MM.1S (cell line): ENCODE results near the gene MAEA.

Experiments used
- DNase-seq: peaks from one replicate; pipeline ENCODE4 v3.0.0-alpha.2; 2015
- H2AFZ ChIP-seq: fragments of 300-600 bp; sonication (generic); 2 replicates; pipeline ENCODE4 v1.6.0; 2016; ENCODE audit warnings: antibody characterized with exemption, low read length
- H3F3A ChIP-seq: fragments of 300-600 bp; sonication (generic); 2 replicates; pipeline ENCODE4 v1.6.1; 2016; ENCODE audit warnings: mild to moderate bottlenecking, antibody characterized with exemption, low read length, moderate library complexity, mixed read lengths; ENCODE audit not compliant: insufficient read depth
- H3K27ac ChIP-seq: fragments of 300-600 bp; sonication (generic); 2 replicates; pipeline ENCODE4 v1.5.1; 2016; ENCODE audit warnings: mild to moderate bottlenecking, low read length
- H3K27me3 ChIP-seq: fragments of 300-600 bp; sonication (generic); replicated peaks from 2 replicates; pipeline ENCODE4 v1.6.0; 2016; ENCODE audit warnings: low read length; ENCODE audit not compliant: insufficient read depth
- H3K36me3 ChIP-seq: fragments of 300-600 bp; sonication (generic); replicated peaks from 2 replicates; pipeline ENCODE4 v1.6.1; 2016; ENCODE audit warnings: mild to moderate bottlenecking, low read length, mixed read lengths; ENCODE audit not compliant: insufficient read depth
- H3K4me1 ChIP-seq: fragments of 300-600 bp; sonication (generic); 2 replicates; pipeline ENCODE4 v1.6.1; 2016; ENCODE audit warnings: low read length, mixed read lengths
- H3K4me2 ChIP-seq: fragments of 300-600 bp; sonication (generic); 2 replicates; pipeline ENCODE4 v1.6.0; 2016; ENCODE audit warnings: low read depth, low read length
- H3K4me3 ChIP-seq: fragments of 300-600 bp; sonication (generic); 2 replicates; pipeline ENCODE4 v1.5.1; 2016; ENCODE audit warnings: low read length, mixed read lengths
- H3K79me2 ChIP-seq: fragments of 300-600 bp; sonication (generic); 2 replicates; pipeline ENCODE4 v1.6.1; 2016; ENCODE audit warnings: mixed run types, low read length, mixed read lengths
- H3K9ac ChIP-seq: fragments of 300-600 bp; sonication (generic); 2 replicates; pipeline ENCODE4 v1.6.1; 2016; ENCODE audit warnings: low read length, mixed read lengths
- H3K9me2 ChIP-seq: fragments of 300-600 bp; sonication (generic); replicated peaks from 2 replicates; pipeline ENCODE4 v1.6.1; 2016; ENCODE audit warnings: mild to moderate bottlenecking, low read length, mixed read lengths; ENCODE audit not compliant: insufficient read depth
- H3K9me3 ChIP-seq: fragments of 300-600 bp; sonication (generic); replicated peaks from 2 replicates; pipeline ENCODE4 v1.6.1; 2016; ENCODE audit warnings: mild to moderate bottlenecking, low read length, mixed read lengths; ENCODE audit not compliant: insufficient read depth
- H4K20me1 ChIP-seq: fragments of 300-600 bp; sonication (generic); 2 replicates; pipeline ENCODE4 v1.6.1; 2016; ENCODE audit warnings: mild to moderate bottlenecking, low read length, moderate library complexity, mixed read lengths; ENCODE audit not compliant: insufficient read depth
- CTCF ChIP-seq: fragments of 300-600 bp; sonication (generic); IDR thresholded peaks from 2 replicates; pipeline ENCODE4 v1.5.1; 2016; ENCODE audit warnings: antibody characterized with exemption, low read length, mixed read lengths
- EZH2 ChIP-seq: fragments of 300-600 bp; sonication (generic); optimal IDR thresholded peaks from 2 replicates; pipeline ENCODE3; 2017; ENCODE audit warnings: low read depth, mild to moderate bottlenecking, antibody characterized with exemption, low read length, mixed read lengths
- EZH2phosphoT487 ChIP-seq: fragments of 300-600 bp; sonication (generic); IDR thresholded peaks from 2 replicates; pipeline ENCODE4 v1.6.1; 2018; ENCODE audit warnings: antibody characterized with exemption, low read length

Gene MAEA

GRCh38 chr4:1285151-1285789 is 4.4 kb upstream of the MAEA start:
- Histone ChIP-seq H3F3A (no peaks in the 10 kb centered on the region), H2AFZ (no peak overlapping the region), H3K9me3 (no peaks in the 10 kb centered on the region), H3K4me2 (no peak overlapping the region), H3K4me1 (no peaks in the 10 kb centered on the region), H3K79me2 (peaks cover 6% of the 10 kb centered on the region), H3K9ac (no peak overlapping the region), H3K36me3 (no peaks in the 10 kb centered on the region), H3K9me2 (no peaks in the 10 kb centered on the region), H3K27ac (no peak overlapping the region), H3K4me3 (no peak overlapping the region), H4K20me1 (no peaks in the 10 kb centered on the region), H3K27me3 (peaks cover 4% of the 10 kb centered on the region; the same call in 1 of the 2 replicates)
- TF ChIP-seq EZH2phosphoT487, result no peak
- no peak for TF ChIP-seq EZH2
- DNase-seq, result no peak

GRCh38 chr4:1285790-1286553 is 3.7 kb upstream of the MAEA start:
- H3K36me3 ChIP-seq, result no peaks in the 10 kb centered on the region
- H2AFZ ChIP-seq, result no peak overlapping the region
- H3K4me1 ChIP-seq, result peaks cover 2% of the 10 kb centered on the region; the same call in 1 of the 2 replicates
- H3K9me2 ChIP-seq, result no peaks in the 10 kb centered on the region
- TF ChIP-seq EZH2phosphoT487, result no peak
- no peak for TF ChIP-seq EZH2
- peak; percentile 51 for TF ChIP-seq CTCF
- H3K4me2 ChIP-seq, result no peak overlapping the region
- H3K9ac ChIP-seq, result no peak overlapping the region
- H3K79me2 ChIP-seq, result peaks cover 13% of the 10 kb centered on the region
- no peaks in the 10 kb centered on the region for H3F3A ChIP-seq
- no peak overlapping the region for H3K27ac ChIP-seq
- no peaks in the 10 kb centered on the region; the same call in 1 of the 2 replicates for H4K20me1 ChIP-seq
- peaks cover 4% of the 10 kb centered on the region; the same call in 1 of the 2 replicates for H3K27me3 ChIP-seq
- H3K4me3 ChIP-seq, result no peak overlapping the region
- no peaks in the 10 kb centered on the region for H3K9me3 ChIP-seq
- peak; percentile 49 for DNase-seq

GRCh38 chr4:1288786-1289185 is 905 bp upstream of the MAEA start:
- H3F3A ChIP-seq, result no peaks in the 10 kb centered on the region
- no peaks in the 10 kb centered on the region; the same call in 1 of the 2 replicates for H4K20me1 ChIP-seq
- H3K4me3 ChIP-seq, result peak overlapping the region; percentile 93
- peaks cover 41% of the 10 kb centered on the region for H3K79me2 ChIP-seq
- H3K9me2 ChIP-seq, result no peaks in the 10 kb centered on the region
- peak overlapping the region; percentile 84 for H3K4me2 ChIP-seq
- peak overlapping the region; percentile 94 for H2AFZ ChIP-seq
- H3K27ac ChIP-seq, result no peak overlapping the region
- peaks cover 4% of the 10 kb centered on the region; the same call in 1 of the 2 replicates for H3K27me3 ChIP-seq
- TF ChIP-seq EZH2phosphoT487 (no peak), CTCF (no peak), EZH2 (no peak)
- H3K4me1 ChIP-seq, result peaks cover 12% of the 10 kb centered on the region; the same call in 1 of the 2 replicates
- no peaks in the 10 kb centered on the region for H3K36me3 ChIP-seq
- H3K9me3 ChIP-seq, result no peaks in the 10 kb centered on the region
- peak overlapping the region; percentile 96; the same call in 1 of the 2 replicates for H3K9ac ChIP-seq
- no peak for DNase-seq
